ENCODE data around the gene ST6GALNAC4.

The ST6GALNAC4 gene

DNA sequence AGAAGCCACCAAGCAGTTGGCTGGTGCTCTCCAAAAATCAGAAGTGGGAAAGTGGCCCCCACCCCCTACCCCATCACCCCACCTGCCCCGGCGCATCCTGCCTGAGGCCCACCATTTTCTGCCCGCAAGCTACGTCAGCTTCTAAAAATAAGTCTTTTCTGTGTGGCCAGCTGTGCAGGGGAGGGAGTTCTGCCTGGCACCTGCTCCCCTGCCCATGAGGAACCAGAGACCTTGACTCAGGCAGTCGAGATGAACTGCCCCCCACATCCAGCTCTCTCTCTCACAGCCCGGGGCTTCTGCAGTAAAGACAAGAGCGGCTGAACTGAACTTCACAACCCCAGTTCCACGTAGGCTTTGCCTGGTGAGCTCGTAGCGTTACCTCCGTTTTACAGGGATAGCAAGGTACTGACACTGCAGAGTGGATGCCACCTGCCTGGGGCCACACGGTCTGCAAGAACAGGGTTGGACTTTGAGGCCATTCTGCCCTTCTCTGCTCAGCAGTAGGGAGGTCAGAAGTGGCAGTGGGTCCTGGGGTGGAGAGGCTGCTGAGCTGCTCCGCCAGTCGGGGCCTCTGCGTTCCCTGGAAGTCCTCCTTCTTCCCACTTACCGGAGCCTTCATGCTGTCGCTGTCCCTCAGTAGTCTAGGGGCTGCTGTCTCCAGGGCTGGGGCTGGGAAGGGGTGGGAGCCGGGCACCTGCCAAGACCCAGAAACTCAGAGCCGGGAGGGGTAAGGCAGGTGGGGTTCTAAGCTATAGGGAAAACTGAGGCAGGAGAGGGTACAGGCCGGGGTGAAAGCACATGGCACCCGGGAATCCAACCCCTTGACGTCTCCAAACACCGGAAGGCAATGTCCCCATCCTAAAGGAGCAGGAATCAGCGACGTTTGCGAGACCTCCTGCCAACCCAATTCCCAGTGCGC is 781 bp downstream of the ST6GALNAC4 start:
- H3K4me3 ChIP-seq (ENCODE audit: low read depth, low read length) = no peak overlapping the region
- DNase-seq (ENCODE audit: low read depth) = no peak
- TF ChIP-seq POLR2A (IDR thresholded peaks at IDR 0.05; ENCODE audit: extremely low read depth, insufficient read length) = no peak

DNA sequence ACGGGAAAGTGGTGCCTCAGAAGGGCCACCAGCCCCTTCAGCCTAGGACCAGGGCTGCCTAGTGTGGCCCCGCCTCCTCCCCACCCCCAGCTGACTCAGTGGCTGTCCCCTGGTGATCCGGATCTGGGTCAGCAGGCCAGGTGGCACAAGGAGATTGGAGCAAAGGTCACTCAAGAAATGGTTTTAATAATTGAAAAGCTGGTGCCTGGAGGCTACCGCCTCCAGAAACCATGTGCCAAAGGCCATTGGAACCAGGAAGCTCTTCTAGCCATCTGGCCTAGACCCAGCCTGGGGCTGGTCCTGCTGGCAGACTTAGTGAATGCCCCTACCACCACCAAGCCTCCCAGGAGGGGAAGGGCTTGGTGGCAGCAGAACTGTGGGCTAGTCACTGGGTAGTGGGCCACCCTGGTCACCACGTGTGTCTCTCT is 1.5 kb downstream of the ST6GALNAC4 start:
- no peak for DNase-seq (ENCODE audit: low read depth)
- TF ChIP-seq POLR2A (IDR thresholded peaks at IDR 0.05; ENCODE audit: extremely low read depth, insufficient read length) = no peak
- TF ChIP-seq, protein P1, sequence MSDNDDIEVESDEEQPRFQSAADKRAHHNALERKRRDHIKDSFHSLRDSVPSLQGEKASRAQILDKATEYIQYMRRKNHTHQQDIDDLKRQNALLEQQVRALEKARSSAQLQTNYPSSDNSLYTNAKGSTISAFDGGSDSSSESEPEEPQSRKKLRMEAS (IDR thresholded peaks at IDR 0.05; ENCODE audit: low read depth, low read length) = no peak
- TF ChIP-seq, protein P2, sequence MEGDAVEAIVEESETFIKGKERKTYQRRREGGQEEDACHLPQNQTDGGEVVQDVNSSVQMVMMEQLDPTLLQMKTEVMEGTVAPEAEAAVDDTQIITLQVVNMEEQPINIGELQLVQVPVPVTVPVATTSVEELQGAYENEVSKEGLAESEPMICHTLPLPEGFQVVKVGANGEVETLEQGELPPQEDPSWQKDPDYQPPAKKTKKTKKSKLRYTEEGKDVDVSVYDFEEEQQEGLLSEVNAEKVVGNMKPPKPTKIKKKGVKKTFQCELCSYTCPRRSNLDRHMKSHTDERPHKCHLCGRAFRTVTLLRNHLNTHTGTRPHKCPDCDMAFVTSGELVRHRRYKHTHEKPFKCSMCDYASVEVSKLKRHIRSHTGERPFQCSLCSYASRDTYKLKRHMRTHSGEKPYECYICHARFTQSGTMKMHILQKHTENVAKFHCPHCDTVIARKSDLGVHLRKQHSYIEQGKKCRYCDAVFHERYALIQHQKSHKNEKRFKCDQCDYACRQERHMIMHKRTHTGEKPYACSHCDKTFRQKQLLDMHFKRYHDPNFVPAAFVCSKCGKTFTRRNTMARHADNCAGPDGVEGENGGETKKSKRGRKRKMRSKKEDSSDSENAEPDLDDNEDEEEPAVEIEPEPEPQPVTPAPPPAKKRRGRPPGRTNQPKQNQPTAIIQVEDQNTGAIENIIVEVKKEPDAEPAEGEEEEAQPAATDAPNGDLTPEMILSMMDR (IDR thresholded peaks at IDR 0.05; ENCODE audit: low read depth, low read length) = no peak
- TF ChIP-seq MYC (IDR thresholded peaks at IDR 0.05; ENCODE audit: low read depth, low read length) = no peak
- no peak overlapping the region for H3K4me3 ChIP-seq (ENCODE audit: low read depth, low read length)

DNA sequence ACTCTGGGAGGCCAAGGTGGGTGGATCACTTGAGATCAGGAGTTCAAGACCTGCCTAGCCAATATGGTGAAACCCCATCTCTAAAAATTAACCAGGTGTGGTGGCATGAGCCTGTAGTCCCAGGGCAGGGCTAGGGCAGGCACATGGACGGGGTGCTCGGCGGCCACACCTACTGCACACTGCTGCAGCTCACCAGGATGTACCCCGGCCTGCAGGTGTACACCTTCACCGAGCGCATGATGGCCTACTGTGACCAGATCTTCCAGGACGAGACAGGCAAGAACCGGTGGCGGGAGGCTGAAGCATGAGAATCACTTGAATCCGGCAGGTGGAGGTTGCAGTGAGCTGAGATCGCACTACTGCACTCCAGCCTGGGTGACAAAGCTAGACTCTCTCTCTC is 3.2 kb downstream of the ST6GALNAC4 start:
- no peak for DNase-seq (ENCODE audit: low read depth)

DNA sequence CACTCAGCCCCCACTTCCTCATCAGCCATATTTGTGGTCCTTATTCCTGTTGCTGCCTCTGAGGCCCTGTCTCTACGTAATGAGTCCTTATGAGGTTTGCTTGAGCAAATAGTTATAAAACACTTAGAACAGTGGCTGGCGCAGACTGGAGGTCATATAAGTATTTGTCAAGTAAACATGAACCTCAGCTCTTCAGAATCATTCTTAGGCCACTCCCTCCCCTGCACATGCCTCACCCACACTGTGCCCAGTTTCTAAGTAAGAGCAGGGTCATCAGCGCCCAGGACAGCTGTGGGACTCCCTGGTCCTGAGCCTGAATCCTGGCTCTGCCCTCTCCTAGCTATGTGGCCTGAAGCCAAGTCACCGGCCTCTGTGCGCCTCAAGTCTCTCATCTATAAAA is 4.0 kb downstream of the ST6GALNAC4 start:
- H3K4me3 ChIP-seq (ENCODE audit: low read depth, low read length) = no peak overlapping the region
- TF ChIP-seq MYC (IDR thresholded peaks at IDR 0.05; ENCODE audit: low read depth, low read length) (no peak), POLR2A (IDR thresholded peaks at IDR 0.05; ENCODE audit: extremely low read depth, insufficient read length) (no peak)
- TF ChIP-seq, protein P1 (IDR thresholded peaks at IDR 0.05; ENCODE audit: low read depth, low read length) = no peak
- TF ChIP-seq, protein P2 (IDR thresholded peaks at IDR 0.05; ENCODE audit: low read depth, low read length) = no peak
- no peak for DNase-seq (ENCODE audit: low read depth)

More for the DNA sequence above, 3.2 kb downstream of the ST6GALNAC4 start:
- TF ChIP-seq MYC (IDR thresholded peaks at IDR 0.05; ENCODE audit: low read depth, low read length) (no peak), POLR2A (IDR thresholded peaks at IDR 0.05; ENCODE audit: extremely low read depth, insufficient read length) (no peak)
- TF ChIP-seq, protein P2 (IDR thresholded peaks at IDR 0.05; ENCODE audit: low read depth, low read length) = no peak
- TF ChIP-seq, protein P1 (IDR thresholded peaks at IDR 0.05; ENCODE audit: low read depth, low read length) = no peak
- no peak overlapping the region for H3K4me3 ChIP-seq (ENCODE audit: low read depth, low read length)

DNA sequence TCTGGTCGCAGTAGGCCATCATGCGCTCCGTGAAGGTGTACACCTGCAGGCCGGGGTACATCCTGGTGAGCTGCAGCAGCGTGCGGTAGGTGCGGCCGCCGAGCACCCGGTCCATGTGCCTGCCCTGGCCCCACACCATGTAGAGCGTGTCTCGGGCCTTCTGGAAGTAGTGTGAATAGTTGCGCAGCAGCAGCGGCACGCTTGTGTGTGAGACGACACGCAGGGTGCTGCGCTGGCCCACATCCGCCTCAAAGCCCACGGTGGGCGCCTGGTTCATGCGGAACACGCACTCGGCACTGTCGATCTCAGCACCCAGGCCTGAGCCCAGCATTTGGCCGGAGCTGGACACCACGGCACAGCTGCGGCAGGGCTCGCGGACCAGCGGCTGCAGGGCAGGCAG is 4.5 kb downstream of the ST6GALNAC4 start:
- TF ChIP-seq, protein P1 (IDR thresholded peaks at IDR 0.05; ENCODE audit: low read depth, low read length) = no peak
- TF ChIP-seq POLR2A (IDR thresholded peaks at IDR 0.05; ENCODE audit: extremely low read depth, insufficient read length) = no peak
- TF ChIP-seq, protein P2 (IDR thresholded peaks at IDR 0.05; ENCODE audit: low read depth, low read length) = no peak
- TF ChIP-seq MYC (IDR thresholded peaks at IDR 0.05; ENCODE audit: low read depth, low read length) = no peak
- DNase-seq (ENCODE audit: low read depth) = no peak
- H3K4me3 ChIP-seq (ENCODE audit: low read depth, low read length) = no peak overlapping the region

DNA sequence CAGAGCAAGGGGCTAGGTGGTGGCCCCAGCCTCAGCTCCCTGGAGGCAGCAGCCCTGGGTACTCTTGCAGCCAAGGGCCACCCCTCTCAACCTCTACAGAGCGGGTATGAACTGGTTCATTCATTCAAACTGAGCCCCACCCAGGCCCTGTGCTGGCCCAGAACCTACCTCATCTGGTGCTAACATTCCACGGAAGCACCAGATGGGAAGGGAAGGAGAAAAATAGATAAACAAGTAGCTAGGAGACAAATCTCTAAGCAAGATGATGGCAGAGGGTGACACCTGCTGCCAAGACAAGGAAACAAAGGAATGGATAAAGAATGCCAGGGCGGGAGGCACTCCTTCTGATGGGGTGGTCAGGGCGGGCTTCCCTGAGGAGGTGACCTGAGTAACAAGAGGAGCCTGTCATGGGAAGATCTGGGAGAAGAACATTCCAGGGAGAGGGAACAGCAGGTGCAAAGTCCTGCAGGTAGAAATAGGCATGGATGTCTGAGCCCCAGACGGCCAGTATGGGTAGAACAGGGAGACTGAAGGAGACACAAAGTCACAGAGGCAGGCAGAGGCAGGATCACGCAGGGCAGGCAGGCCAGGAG is 6.1 kb downstream of the ST6GALNAC4 start:
- H3K4me3 ChIP-seq (ENCODE audit: low read depth, low read length) = no peak overlapping the region
- no peak for DNase-seq (ENCODE audit: low read depth)
- TF ChIP-seq POLR2A (IDR thresholded peaks at IDR 0.05; ENCODE audit: extremely low read depth, insufficient read length) = no peak
- TF ChIP-seq, protein P2 (IDR thresholded peaks at IDR 0.05; ENCODE audit: low read depth, low read length) = peak; percentile 16

Data from NB4 (cell line).